Neural progenitor cell (in vitro differentiated cells): ENCODE measurements around the gene B3GAT1. TPM values are rescaled to one million over a fixed set of nuclear protein-coding genes. Genes with fewer than 3 reads are reported as not detected.
"Not testable (repeated sequence)": the region's sequence is repeated elsewhere in the genome, so short reads cannot be mapped to it uniquely, and the experiment has no call there.

ENCODE experiments used
- DNase-seq: peaks from one replicate; pipeline ENCODE4 v3.0.0-alpha.2; 2016; ENCODE audit warnings: low spot score
- H2AFZ ChIP-seq: fragments of 200-600 bp; sonication (generic); replicated peaks from 2 replicates; pipeline ENCODE4 v1.6.1; 2016; ENCODE audit warnings: antibody characterized with exemption
- H3F3A ChIP-seq: fragments of 200-600 bp; sonication (generic); 2 replicates; pipeline ENCODE4 v1.6.1; 2016; ENCODE audit warnings: antibody characterized with exemption, low read depth
- H3K27ac ChIP-seq: fragments of 200-600 bp; sonication (generic); 2 replicates; pipeline ENCODE4 v1.5.1; 2016; ENCODE audit warnings: mild to moderate bottlenecking
- H3K27me3 ChIP-seq: fragments of 200-600 bp; sonication (generic); 2 replicates; pipeline ENCODE4 v1.6.1; 2016; ENCODE audit warnings: mild to moderate bottlenecking, moderate library complexity
- H3K36me3 ChIP-seq: fragments of 200-600 bp; sonication (generic); 2 replicates; pipeline ENCODE4 v1.5.1; 2016
- H3K4me1 ChIP-seq: fragments of 200-600 bp; sonication (generic); 2 replicates; pipeline ENCODE4 v1.6.1; 2016; ENCODE audit warnings: mixed run types
- H3K4me2 ChIP-seq: fragments of 200-600 bp; sonication (generic); 2 replicates; pipeline ENCODE4 v1.6.1; 2016
- H3K4me3 ChIP-seq: fragments of 200-600 bp; sonication (generic); 2 replicates; pipeline ENCODE4 v1.5.1; 2016
- H3K79me2 ChIP-seq: fragments of 200-600 bp; sonication (generic); 2 replicates; pipeline ENCODE4 v1.6.1; 2016; ENCODE audit warnings: low read depth
- H3K9ac ChIP-seq: fragments of 200-600 bp; sonication (generic); 2 replicates; pipeline ENCODE4 v1.6.1; 2016
- H3K9me3 ChIP-seq: fragments of 200-600 bp; sonication (generic); 2 replicates; pipeline ENCODE4 v1.5.1; 2016; ENCODE audit warnings: low read depth
- H4K20me1 ChIP-seq: fragments of 200-600 bp; sonication (generic); 2 replicates; pipeline ENCODE4 v1.6.1; 2016; ENCODE audit warnings: low read depth
- H3K27ac Mint-ChIP-seq: 3 replicates; pipeline ENCODE4 v1.8.0; 2021; ENCODE audit warnings: mixed read lengths
- H3K27me3 Mint-ChIP-seq: 2 replicates; pipeline ENCODE4 v1.8.0; 2022; ENCODE audit warnings: low read depth, mild to moderate bottlenecking, inconsistent platforms, moderate library complexity, mixed read lengths; ENCODE audit not compliant: insufficient read depth
- H3K36me3 Mint-ChIP-seq: 3 replicates; pipeline ENCODE4 v1.8.0; 2021; ENCODE audit warnings: mixed read lengths
- H3K4me1 Mint-ChIP-seq: 3 replicates; pipeline ENCODE4 v1.8.0; 2021; ENCODE audit warnings: mixed read lengths
- H3K4me3 Mint-ChIP-seq: 3 replicates; pipeline ENCODE4 v1.8.0; 2021; ENCODE audit warnings: mild to moderate bottlenecking, moderate library complexity, mixed read lengths
- H3K9me3 Mint-ChIP-seq: 3 replicates; pipeline ENCODE4 v1.8.0; 2020; ENCODE audit warnings: mixed read lengths
- CTCF ChIP-seq: fragments of 200-600 bp; sonication (generic); IDR thresholded peaks from 2 replicates; pipeline ENCODE4 v1.5.1; 2017; ENCODE audit warnings: antibody characterized with exemption, mild to moderate bottlenecking
- EZH2 ChIP-seq: fragments of 200-600 bp; sonication (generic); IDR thresholded peaks from 2 replicates; pipeline ENCODE4 v1.6.1; 2017; ENCODE audit warnings: antibody characterized with exemption, mild to moderate bottlenecking, moderate library complexity
- EZH2phosphoT487 ChIP-seq: fragments of 200-600 bp; sonication (generic); IDR thresholded peaks from 2 replicates; pipeline ENCODE4 v1.6.1; 2017; ENCODE audit warnings: antibody characterized with exemption
- total RNA-seq: library from RNA; depleted of rRNA; stranded (reverse); fragments of >200 nt; gene quantifications from 2 replicates; pipeline ENCODE4 v1.2.3, GENCODE V29; 2015; ENCODE audit warnings: low replicate concordance

B3GAT1 gene
- total RNA-seq, 1 donor from 2014 or later = 11.0 TPM

GRCh38 chr11:134346101-134346975 lies 65.7 kb downstream of the B3GAT1 start:
- H3K9me3 Mint-ChIP-seq = no peaks in the 10 kb centered on the region
- Histone ChIP-seq H3K36me3 (no peaks in the 10 kb centered on the region), H3F3A (no peaks in the 10 kb centered on the region), H3K27ac (no peak overlapping the region), H3K79me2 (no peaks in the 10 kb centered on the region), H2AFZ (no peak overlapping the region), H3K27me3 (no peaks in the 10 kb centered on the region), H4K20me1 (no peaks in the 10 kb centered on the region), H3K4me1 (no peaks in the 10 kb centered on the region), H3K4me3 (no peak overlapping the region), H3K9me3 (no peaks in the 10 kb centered on the region), H3K9ac (no peak overlapping the region), H3K4me2 (no peak overlapping the region)
- H3K27ac Mint-ChIP-seq = no peak overlapping the region
- peaks cover 6% of the 10 kb centered on the region for H3K27me3 Mint-ChIP-seq
- no peak overlapping the region for H3K4me3 Mint-ChIP-seq
- DNase-seq = no peak
- H3K36me3 Mint-ChIP-seq = peaks cover 12% of the 10 kb centered on the region
- TF ChIP-seq EZH2phosphoT487 (no peak), CTCF (no peak), EZH2 (no peak)
- no peaks in the 10 kb centered on the region for H3K4me1 Mint-ChIP-seq

DNA sequence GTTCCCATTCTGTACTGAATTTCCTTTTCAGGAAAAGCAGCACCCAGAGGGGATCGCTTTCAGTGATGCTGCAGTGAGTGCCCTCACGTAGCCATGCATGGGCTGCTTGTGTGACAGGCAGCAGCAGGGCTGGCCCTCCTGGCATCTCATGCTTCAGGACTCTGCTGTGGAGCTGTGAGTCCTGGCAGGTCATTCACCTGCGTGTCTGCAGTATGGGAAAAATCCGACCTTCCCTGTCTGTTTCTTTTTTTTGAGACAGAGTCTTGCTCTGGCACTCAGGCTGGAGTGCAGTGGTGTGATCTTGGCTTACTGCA lies 66.8 kb downstream of the B3GAT1 start:
- Mint-ChIP-seq H3K4me3 (no peak overlapping the region), H3K27me3 (peaks cover 10% of the 10 kb centered on the region), H3K36me3 (peaks cover 7% of the 10 kb centered on the region), H3K27ac (no peak overlapping the region), H3K9me3 (no peaks in the 10 kb centered on the region), H3K4me1 (no peaks in the 10 kb centered on the region)
- no peaks in the 10 kb centered on the region for H3K9me3 ChIP-seq
- no peak overlapping the region for H3K9ac ChIP-seq
- H3K4me3 ChIP-seq = no peak overlapping the region
- no peaks in the 10 kb centered on the region for H3F3A ChIP-seq
- no peak overlapping the region for H3K27ac ChIP-seq
- no peaks in the 10 kb centered on the region for H3K79me2 ChIP-seq
- no peaks in the 10 kb centered on the region for H3K36me3 ChIP-seq
- H3K4me2 ChIP-seq = no peak overlapping the region
- TF ChIP-seq EZH2phosphoT487 (no peak), EZH2 (no peak), CTCF (no peak)
- no peaks in the 10 kb centered on the region for H4K20me1 ChIP-seq
- H2AFZ ChIP-seq = no peak overlapping the region
- no peaks in the 10 kb centered on the region for H3K4me1 ChIP-seq
- H3K27me3 ChIP-seq = no peaks in the 10 kb centered on the region
- no peak for DNase-seq

DNA sequence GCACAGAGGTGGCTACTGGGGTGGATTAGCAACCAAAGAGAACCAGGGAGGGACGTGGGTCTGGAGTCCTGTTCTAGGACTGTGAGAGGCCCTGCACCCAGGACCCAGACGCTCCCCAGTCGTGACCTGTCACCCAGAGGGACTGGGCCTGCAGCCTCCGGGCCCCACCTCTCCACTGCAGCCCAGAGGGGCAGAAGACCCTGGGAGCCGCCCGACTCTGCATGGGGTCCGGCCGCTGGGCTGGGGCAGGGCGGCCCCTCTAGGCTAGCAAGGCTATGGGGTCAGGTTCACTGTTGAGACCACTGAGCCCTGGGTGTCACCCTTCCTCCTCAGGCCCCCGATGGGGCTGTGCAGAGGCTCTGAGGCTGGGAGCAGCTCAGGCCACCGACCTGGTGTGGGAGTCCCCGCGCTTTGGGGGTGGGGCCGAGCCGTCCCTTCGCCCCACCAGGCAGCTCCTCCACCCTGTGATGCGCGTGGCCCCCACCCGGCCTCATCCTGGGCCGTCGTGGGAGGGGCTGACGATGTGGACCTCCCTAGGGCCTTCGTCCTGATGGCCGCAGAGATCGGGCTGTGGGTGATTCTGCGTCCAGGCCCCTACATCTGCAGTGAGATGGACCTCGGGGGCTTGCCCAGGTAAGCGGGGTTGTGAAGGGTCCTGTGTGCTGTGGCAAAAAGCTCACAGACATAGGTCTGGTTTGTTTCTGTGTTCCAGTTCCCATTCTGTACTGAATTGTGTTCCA lies 67.4 kb downstream of the B3GAT1 start:
- not testable (repeated sequence) for H2AFZ ChIP-seq, H4K20me1 ChIP-seq, H3K27me3 ChIP-seq, H3K36me3 Mint-ChIP-seq, H3K27ac ChIP-seq, H3K79me2 ChIP-seq, H3K4me1 Mint-ChIP-seq, H3K4me1 ChIP-seq, H3K4me3 Mint-ChIP-seq, H3K4me3 ChIP-seq, H3K27ac Mint-ChIP-seq, H3K4me2 ChIP-seq, H3K36me3 ChIP-seq, H3K9me3 ChIP-seq, H3F3A ChIP-seq, H3K9me3 Mint-ChIP-seq, DNase-seq, H3K9ac ChIP-seq
- peaks cover 11% of the 10 kb centered on the region for H3K27me3 Mint-ChIP-seq

GRCh38 chr11:134343646-134344045 lies 68.4 kb downstream of the B3GAT1 start:
- Mint-ChIP-seq H3K27ac (no peak overlapping the region), H3K27me3 (peaks cover 11% of the 10 kb centered on the region), H3K9me3 (no peaks in the 10 kb centered on the region), H3K4me1 (no peaks in the 10 kb centered on the region), H3K36me3 (peaks cover 5% of the 10 kb centered on the region), H3K4me3 (no peak overlapping the region)
- no peaks in the 10 kb centered on the region for H4K20me1 ChIP-seq
- no peak overlapping the region for H3K27ac ChIP-seq
- no peaks in the 10 kb centered on the region for H3K4me1 ChIP-seq
- H2AFZ ChIP-seq = no peak overlapping the region
- no peaks in the 10 kb centered on the region for H3K79me2 ChIP-seq
- no peak for TF ChIP-seq EZH2phosphoT487
- TF ChIP-seq CTCF = no peak
- TF ChIP-seq EZH2 = no peak
- no peaks in the 10 kb centered on the region for H3K27me3 ChIP-seq
- no peak overlapping the region for H3K4me2 ChIP-seq
- no peak overlapping the region for H3K9ac ChIP-seq
- DNase-seq = no peak
- no peaks in the 10 kb centered on the region for H3F3A ChIP-seq
- no peak overlapping the region for H3K4me3 ChIP-seq
- H3K9me3 ChIP-seq = no peaks in the 10 kb centered on the region
- no peaks in the 10 kb centered on the region for H3K36me3 ChIP-seq
